SK-N-SH treated with all-trans-retinoic acid at 6 μM for 48 hours (cell line): Measurements from ENCODE around the gene DRC7.

Experiments used
- ATAC-seq: fragments of 200-7000 bp; cut with Tn5 transposase; 3 replicates; pipeline ENCODE4 v1.9.1; 2020; ENCODE audit warnings: mild to moderate bottlenecking, moderate library complexity
- CREB5 ChIP-seq: fragments of 250-450 bp; sonication (Bioruptor Pico); IDR thresholded peaks from 2 replicates; pipeline ENCODE4 v1.5.1; 2020; ENCODE audit warnings: low read depth, mild to moderate bottlenecking, moderate library complexity
- CSDC2 ChIP-seq: fragments of 250-450 bp; sonication (Bioruptor Pico); IDR thresholded peaks from 2 replicates; pipeline ENCODE4 v1.5.0; 2020; ENCODE audit warnings: mild to moderate bottlenecking, moderate library complexity
- ESRRG ChIP-seq: fragments of 250-450 bp; sonication (Bioruptor Pico); IDR thresholded peaks from 2 replicates; pipeline ENCODE4 v1.6.1; 2021; ENCODE audit warnings: mild to moderate bottlenecking
- GLIS3 ChIP-seq: fragments of 250-450 bp; sonication (Bioruptor Pico); IDR thresholded peaks from 2 replicates; pipeline ENCODE4 v1.5.0; 2020; ENCODE audit warnings: mild to moderate bottlenecking, moderate library complexity
- PATZ1 ChIP-seq: fragments of 250-450 bp; sonication (Bioruptor Pico); IDR thresholded peaks from 2 replicates; pipeline ENCODE4 v1.8.0; 2020; ENCODE audit warnings: mild to moderate bottlenecking, moderate library complexity, borderline replicate concordance
- POU6F1 ChIP-seq: fragments of 250-450 bp; sonication (Bioruptor Pico); IDR thresholded peaks from 2 replicates; pipeline ENCODE4 v1.8.0; 2021; ENCODE audit warnings: low read depth, mild to moderate bottlenecking, moderate library complexity, borderline replicate concordance
- RARB ChIP-seq: fragments of 250-450 bp; sonication (Bioruptor Pico); IDR thresholded peaks from 2 replicates; pipeline ENCODE4 v1.8.0; 2021; ENCODE audit warnings: mild to moderate bottlenecking, moderate library complexity
- TCF4 ChIP-seq: fragments of 250-450 bp; sonication (Bioruptor Pico); IDR thresholded peaks from 2 replicates; pipeline ENCODE4 v1.8.0; 2021; ENCODE audit warnings: mild to moderate bottlenecking, moderate library complexity, borderline replicate concordance
- TOX ChIP-seq: fragments of 250-450 bp; sonication (Bioruptor Pico); IDR thresholded peaks from 2 replicates; pipeline ENCODE4 v1.8.0; 2021; ENCODE audit warnings: mild to moderate bottlenecking, moderate library complexity, borderline replicate concordance
- TSHZ2 ChIP-seq: fragments of 250-450 bp; sonication (Bioruptor Pico); IDR thresholded peaks from 2 replicates; pipeline ENCODE4 v1.5.0; 2020; ENCODE audit warnings: mild to moderate bottlenecking, moderate library complexity
- ZC3H10 ChIP-seq: fragments of 250-450 bp; sonication (Bioruptor Pico); IDR thresholded peaks from 2 replicates; pipeline ENCODE4 v1.5.1; 2021; ENCODE audit warnings: mild to moderate bottlenecking, moderate library complexity
- ZFP3 ChIP-seq: fragments of 250-450 bp; sonication (Bioruptor Pico); IDR thresholded peaks from 2 replicates; pipeline ENCODE4 v1.5.0; 2020; ENCODE audit warnings: mild to moderate bottlenecking, moderate library complexity
- ZFP30 ChIP-seq: fragments of 450-650 bp; formaldehyde crosslinking; IDR thresholded peaks from 2 replicates; pipeline ENCODE4 v1.5.0; 2022; ENCODE audit warnings: mild to moderate bottlenecking, moderate library complexity
- ZNF565 ChIP-seq: fragments of 450-650 bp; formaldehyde crosslinking; conservative IDR thresholded peaks from 2 replicates; pipeline ENCODE4 v1.5.0; 2020; ENCODE audit warnings: low read depth, mild to moderate bottlenecking, moderate library complexity
- ZNF8 ChIP-seq: fragments of 450-650 bp; formaldehyde crosslinking; IDR thresholded peaks from 2 replicates; pipeline ENCODE4 v1.5.0; 2020; ENCODE audit warnings: mild to moderate bottlenecking, moderate library complexity

Gene DRC7

GRCh38 chr16:57742543-57742942 is 47.9 kb downstream of the DRC7 start (continued):
- TF ChIP-seq TSHZ2 (no peak), ZC3H10 (CRISPR knock-in tag) (no peak)

DNA sequence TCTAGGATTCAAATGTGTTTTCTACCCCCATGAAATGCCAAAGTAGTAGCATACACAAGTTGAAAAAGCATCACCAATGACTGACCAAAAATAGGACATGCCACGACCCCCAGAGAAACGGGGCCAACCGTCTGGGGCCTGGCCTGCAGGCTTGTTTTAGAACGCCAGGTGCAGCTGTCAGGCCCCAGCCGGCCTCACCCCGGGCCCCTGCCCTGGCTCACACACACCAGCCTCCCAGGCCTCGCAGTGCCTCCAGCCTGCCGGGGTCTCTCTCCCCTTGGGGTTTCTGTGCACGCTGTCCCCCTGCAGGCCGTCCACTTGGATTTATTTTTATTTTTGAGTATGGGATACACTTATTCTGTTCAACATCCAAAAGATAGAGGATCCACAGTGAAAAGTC is 48.9 kb downstream of the DRC7 start:
- ATAC-seq: no peak
- TF ChIP-seq TOX (CRISPR knock-in tag): no peak
- no peak for TF ChIP-seq PATZ1
- TF ChIP-seq TCF4 (CRISPR knock-in tag): no peak
- no peak for TF ChIP-seq TSHZ2
- TF ChIP-seq ZFP30 (CRISPR knock-in tag): no peak
- no peak for TF ChIP-seq GLIS3 (CRISPR knock-in tag)
- no peak for TF ChIP-seq CSDC2 (CRISPR knock-in tag)
- TF ChIP-seq ZC3H10 (CRISPR knock-in tag): no peak
- TF ChIP-seq RARB (CRISPR knock-in tag): no peak
- TF ChIP-seq, all 23 proteins: peak for 0

GRCh38 chr16:57743886-57744641 is 49.5 kb downstream of the DRC7 start:
- no peak for TF ChIP-seq ZC3H10 (CRISPR knock-in tag)
- no peak for TF ChIP-seq TOX (CRISPR knock-in tag)
- TF ChIP-seq CREB5: no peak
- no peak for TF ChIP-seq ZNF565 (CRISPR knock-in tag)
- TF ChIP-seq RARB (CRISPR knock-in tag): no peak
- no peak for TF ChIP-seq ESRRG
- ATAC-seq: no peak

DNA sequence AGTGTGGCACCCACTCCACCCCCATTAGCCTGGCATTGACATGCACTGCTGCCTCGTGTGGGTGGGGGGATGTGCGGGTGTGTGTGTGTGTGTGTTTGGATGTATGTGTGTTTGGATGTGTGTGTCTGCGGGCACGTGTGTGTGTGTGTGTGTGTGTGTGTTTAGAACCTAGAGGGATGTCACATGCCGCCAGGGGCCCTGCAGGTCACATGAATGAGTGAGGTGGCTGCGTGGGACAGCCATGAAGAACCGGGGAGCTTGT is 50.0 kb downstream of the DRC7 start:
- no peak for ATAC-seq
- TF ChIP-seq ZNF8: no peak
- TF ChIP-seq ZFP3 (CRISPR knock-in tag): no peak
- TF ChIP-seq TCF4 (CRISPR knock-in tag): no peak
- TF ChIP-seq POU6F1 (CRISPR knock-in tag): no peak
- no peak for TF ChIP-seq RARB (CRISPR knock-in tag)
- TF ChIP-seq TSHZ2: no peak
